WTC11 (cell line): ENCODE results near the gene SND1. TPM values are rescaled to one million over a fixed set of nuclear protein-coding genes. Genes with fewer than 3 reads are reported as not detected.

Experiments used
- ATAC-seq: fragments of 200-7000 bp; cut with Tn5 transposase; 2 replicates; pipeline ENCODE4 v1.10.0; 2021; ENCODE audit warnings: mild to moderate bottlenecking, moderate library complexity
- CTCF ChIA-PET: fragments of 300-600 bp; sonication (Branson Sonifier 250); formaldehyde crosslinking; loops from one replicate; lab custom pipeline; 2021; ENCODE audit warnings: antibody characterized with exemption; lab: Charles Lee
- POLR2A ChIA-PET: fragments of 350-600 bp; sonication (Branson Sonifier 250); formaldehyde crosslinking; loops from one replicate; lab custom pipeline; 2021; ENCODE audit warnings: antibody characterized with exemption; lab: Charles Lee
- DNase-seq: peaks from one replicate; pipeline ENCODE4 v3.0.0; 2021; ENCODE audit warnings: low spot score
- H3K27ac Mint-ChIP-seq: 2 replicates; pipeline ENCODE4 v1.8.0; 2021; ENCODE audit warnings: mixed read lengths
- H3K27me3 Mint-ChIP-seq: 2 replicates; pipeline ENCODE4 v1.8.0; 2021; ENCODE audit warnings: low read depth, mild to moderate bottlenecking, moderate library complexity, mixed read lengths
- H3K36me3 Mint-ChIP-seq: 2 replicates; pipeline ENCODE4 v1.8.0; 2021; ENCODE audit warnings: mixed read lengths
- H3K4me1 Mint-ChIP-seq: 2 replicates; pipeline ENCODE4 v1.8.0; 2022; ENCODE audit warnings: mixed read lengths
- H3K4me3 Mint-ChIP-seq: 2 replicates; pipeline ENCODE4 v1.8.0; 2021; ENCODE audit warnings: mild to moderate bottlenecking, moderate library complexity, mixed read lengths
- H3K9me3 Mint-ChIP-seq: 2 replicates; pipeline ENCODE4 v1.8.0; 2021; ENCODE audit warnings: mixed read lengths
- CREM ChIP-seq: sonication (generic); formaldehyde crosslinking; IDR thresholded peaks from 2 replicates; pipeline ENCODE4 v1.8.1; 2022; ENCODE audit warnings: mild to moderate bottlenecking, missing genetic modification reagents, moderate library complexity
- ESRRA ChIP-seq: sonication (generic); formaldehyde crosslinking; IDR thresholded peaks from 2 replicates; pipeline ENCODE4 v1.8.1; 2022; ENCODE audit warnings: mild to moderate bottlenecking, missing genetic modification reagents, borderline replicate concordance
- FOXP1 ChIP-seq: sonication (generic); formaldehyde crosslinking; IDR thresholded peaks from 2 replicates; pipeline ENCODE4 v1.8.0; 2022; ENCODE audit warnings: missing genetic modification reagents, mild to moderate bottlenecking, moderate library complexity, borderline replicate concordance
- MYBL2 ChIP-seq: sonication (generic); formaldehyde crosslinking; IDR thresholded peaks from 2 replicates; pipeline ENCODE4 v1.8.1; 2023; ENCODE audit warnings: mild to moderate bottlenecking, moderate library complexity, missing genetic modification reagents
- NFATC4 ChIP-seq: fragments of 250-450 bp; sonication (Bioruptor Pico); IDR thresholded peaks from 2 replicates; pipeline ENCODE4 v1.9.0; 2021; ENCODE audit warnings: mild to moderate bottlenecking
- SOX15 ChIP-seq: fragments of 250-450 bp; sonication (Bioruptor Pico); IDR thresholded peaks from 2 replicates; pipeline ENCODE4 v1.9.0; 2021; ENCODE audit warnings: mild to moderate bottlenecking
- TCF7 ChIP-seq: sonication (generic); formaldehyde crosslinking; IDR thresholded peaks from 2 replicates; pipeline ENCODE4 v1.8.0; 2022; ENCODE audit warnings: mild to moderate bottlenecking, low read depth, missing genetic modification reagents, moderate library complexity
- ZNF232 ChIP-seq: sonication (generic); formaldehyde crosslinking; IDR thresholded peaks from 2 replicates; pipeline ENCODE4 v1.8.0; 2022; ENCODE audit warnings: mild to moderate bottlenecking, missing genetic modification reagents
- ZNF263 ChIP-seq: sonication (generic); formaldehyde crosslinking; IDR thresholded peaks from 2 replicates; pipeline ENCODE4 v1.8.1; 2022; ENCODE audit warnings: low read depth, mild to moderate bottlenecking, moderate library complexity, missing genetic modification reagents
- total RNA-seq: library from RNA; stranded (reverse); gene quantifications from 3 replicates; pipeline ENCODE4 v1.2.3, GENCODE V29; 2021
- TF ChIP-seq, protein P1 (sequence below): sonication (generic); formaldehyde crosslinking; IDR thresholded peaks from 2 replicates; pipeline ENCODE4 v1.8.1; 2022; ENCODE audit warnings: missing genetic modification reagents, borderline replicate concordance
- TF ChIP-seq, protein P2 (sequence below): sonication (generic); formaldehyde crosslinking; IDR thresholded peaks from 2 replicates; pipeline ENCODE4 v1.8.0; 2022; ENCODE audit warnings: mild to moderate bottlenecking, missing genetic modification reagents
- TF ChIP-seq, protein P3 (sequence below): fragments of 250-450 bp; sonication (Bioruptor Pico); IDR thresholded peaks from 2 replicates; pipeline ENCODE4 v1.9.0; 2021; ENCODE audit warnings: mild to moderate bottlenecking
- TF ChIP-seq, protein P4 (sequence below): sonication (generic); formaldehyde crosslinking; conservative IDR thresholded peaks from 2 replicates; pipeline ENCODE4 v1.8.1; 2023; ENCODE audit warnings: mild to moderate bottlenecking, low read depth, missing genetic modification reagents, moderate library complexity
- TF ChIP-seq, protein P5 (sequence below): fragments of 250-450 bp; sonication (Bioruptor Pico); conservative IDR thresholded peaks from 2 replicates; pipeline ENCODE4 v1.9.0; 2021; ENCODE audit warnings: mild to moderate bottlenecking
- TF ChIP-seq, protein P6 (sequence below): fragments of 250-450 bp; sonication (Bioruptor Pico); IDR thresholded peaks from 2 replicates; pipeline ENCODE4 v1.9.0; 2021; ENCODE audit warnings: mild to moderate bottlenecking, borderline replicate concordance
- TF ChIP-seq, protein P7 (sequence below): sonication (generic); formaldehyde crosslinking; IDR thresholded peaks from 2 replicates; pipeline ENCODE4 v1.8.1; 2023; ENCODE audit warnings: mild to moderate bottlenecking, missing genetic modification reagents
- TF ChIP-seq, protein P8 (sequence below): fragments of 250-450 bp; sonication (Bioruptor Pico); IDR thresholded peaks from 2 replicates; pipeline ENCODE4 v1.8.0; 2021; ENCODE audit warnings: mild to moderate bottlenecking
- TF ChIP-seq, protein P9 (sequence below): sonication (generic); formaldehyde crosslinking; IDR thresholded peaks from 2 replicates; pipeline ENCODE4 v1.8.1; 2022; ENCODE audit warnings: low read depth, mild to moderate bottlenecking, moderate library complexity, missing genetic modification reagents, borderline replicate concordance

SND1 gene
- total RNA-seq, 1 experiment from 2014 or later, result 261 TPM

DNA sequence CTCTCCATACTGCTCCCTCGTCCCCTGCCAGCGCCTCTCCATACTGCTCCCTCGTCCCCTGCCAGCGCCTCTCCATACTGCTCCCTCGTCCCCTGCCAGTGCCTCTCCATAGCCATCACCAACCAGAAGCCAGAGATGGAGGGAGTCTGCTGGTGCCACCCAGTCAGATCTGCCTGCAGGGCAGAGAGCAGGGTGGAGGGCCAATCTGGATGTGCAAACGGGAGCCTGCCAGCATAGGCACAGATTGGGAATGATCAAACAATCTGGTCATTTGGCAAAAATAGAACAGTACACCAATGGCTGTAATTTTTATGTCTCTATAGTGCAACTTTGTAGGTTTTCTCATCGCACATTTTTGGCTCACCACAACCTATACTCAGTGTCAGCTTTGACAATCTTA is 456.1 kb downstream of the SND1 start:
- DNase-seq, result no peak
- no peak overlapping the region for H3K4me3 Mint-ChIP-seq
- no peaks in the 10 kb centered on the region for H3K36me3 Mint-ChIP-seq
- no peaks in the 10 kb centered on the region for H3K9me3 Mint-ChIP-seq
- POLR2A ChIA-PET, result no interaction called here
- H3K27me3 Mint-ChIP-seq, result peaks cover 56% of the 10 kb centered on the region
- TF ChIP-seq, protein P1, sequence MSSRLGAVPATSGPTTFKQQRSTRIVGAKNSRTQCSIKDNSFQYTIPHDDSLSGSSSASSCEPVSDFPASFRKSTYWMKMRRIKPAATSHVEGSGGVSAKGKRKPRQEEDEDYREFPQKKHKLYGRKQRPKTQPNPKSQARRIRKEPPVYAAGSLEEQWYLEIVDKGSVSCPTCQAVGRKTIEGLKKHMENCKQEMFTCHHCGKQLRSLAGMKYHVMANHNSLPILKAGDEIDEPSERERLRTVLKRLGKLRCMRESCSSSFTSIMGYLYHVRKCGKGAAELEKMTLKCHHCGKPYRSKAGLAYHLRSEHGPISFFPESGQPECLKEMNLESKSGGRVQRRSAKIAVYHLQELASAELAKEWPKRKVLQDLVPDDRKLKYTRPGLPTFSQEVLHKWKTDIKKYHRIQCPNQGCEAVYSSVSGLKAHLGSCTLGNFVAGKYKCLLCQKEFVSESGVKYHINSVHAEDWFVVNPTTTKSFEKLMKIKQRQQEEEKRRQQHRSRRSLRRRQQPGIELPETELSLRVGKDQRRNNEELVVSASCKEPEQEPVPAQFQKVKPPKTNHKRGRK (CRISPR knock-in tag), result no peak
- TF ChIP-seq, protein P2, sequence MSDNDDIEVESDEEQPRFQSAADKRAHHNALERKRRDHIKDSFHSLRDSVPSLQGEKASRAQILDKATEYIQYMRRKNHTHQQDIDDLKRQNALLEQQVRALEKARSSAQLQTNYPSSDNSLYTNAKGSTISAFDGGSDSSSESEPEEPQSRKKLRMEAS (CRISPR knock-in tag), result no peak
- TF ChIP-seq, protein P3, sequence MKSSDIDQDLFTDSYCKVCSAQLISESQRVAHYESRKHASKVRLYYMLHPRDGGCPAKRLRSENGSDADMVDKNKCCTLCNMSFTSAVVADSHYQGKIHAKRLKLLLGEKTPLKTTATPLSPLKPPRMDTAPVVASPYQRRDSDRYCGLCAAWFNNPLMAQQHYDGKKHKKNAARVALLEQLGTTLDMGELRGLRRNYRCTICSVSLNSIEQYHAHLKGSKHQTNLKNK (CRISPR knock-in tag), result no peak
- TF ChIP-seq, protein P4, sequence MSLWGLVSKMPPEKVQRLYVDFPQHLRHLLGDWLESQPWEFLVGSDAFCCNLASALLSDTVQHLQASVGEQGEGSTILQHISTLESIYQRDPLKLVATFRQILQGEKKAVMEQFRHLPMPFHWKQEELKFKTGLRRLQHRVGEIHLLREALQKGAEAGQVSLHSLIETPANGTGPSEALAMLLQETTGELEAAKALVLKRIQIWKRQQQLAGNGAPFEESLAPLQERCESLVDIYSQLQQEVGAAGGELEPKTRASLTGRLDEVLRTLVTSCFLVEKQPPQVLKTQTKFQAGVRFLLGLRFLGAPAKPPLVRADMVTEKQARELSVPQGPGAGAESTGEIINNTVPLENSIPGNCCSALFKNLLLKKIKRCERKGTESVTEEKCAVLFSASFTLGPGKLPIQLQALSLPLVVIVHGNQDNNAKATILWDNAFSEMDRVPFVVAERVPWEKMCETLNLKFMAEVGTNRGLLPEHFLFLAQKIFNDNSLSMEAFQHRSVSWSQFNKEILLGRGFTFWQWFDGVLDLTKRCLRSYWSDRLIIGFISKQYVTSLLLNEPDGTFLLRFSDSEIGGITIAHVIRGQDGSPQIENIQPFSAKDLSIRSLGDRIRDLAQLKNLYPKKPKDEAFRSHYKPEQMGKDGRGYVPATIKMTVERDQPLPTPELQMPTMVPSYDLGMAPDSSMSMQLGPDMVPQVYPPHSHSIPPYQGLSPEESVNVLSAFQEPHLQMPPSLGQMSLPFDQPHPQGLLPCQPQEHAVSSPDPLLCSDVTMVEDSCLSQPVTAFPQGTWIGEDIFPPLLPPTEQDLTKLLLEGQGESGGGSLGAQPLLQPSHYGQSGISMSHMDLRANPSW (CRISPR knock-in tag), result no peak
- TF ChIP-seq FOXP1 (CRISPR knock-in tag) (no peak), CREM (no peak), TCF7 (CRISPR knock-in tag) (no peak), ZNF232 (CRISPR knock-in tag) (no peak), MYBL2 (CRISPR knock-in tag) (no peak), NFATC4 (CRISPR knock-in tag) (no peak), SOX15 (CRISPR knock-in tag) (no peak), ZNF263 (CRISPR knock-in tag) (no peak), ESRRA (CRISPR knock-in tag) (no peak)
- TF ChIP-seq, protein P5, sequence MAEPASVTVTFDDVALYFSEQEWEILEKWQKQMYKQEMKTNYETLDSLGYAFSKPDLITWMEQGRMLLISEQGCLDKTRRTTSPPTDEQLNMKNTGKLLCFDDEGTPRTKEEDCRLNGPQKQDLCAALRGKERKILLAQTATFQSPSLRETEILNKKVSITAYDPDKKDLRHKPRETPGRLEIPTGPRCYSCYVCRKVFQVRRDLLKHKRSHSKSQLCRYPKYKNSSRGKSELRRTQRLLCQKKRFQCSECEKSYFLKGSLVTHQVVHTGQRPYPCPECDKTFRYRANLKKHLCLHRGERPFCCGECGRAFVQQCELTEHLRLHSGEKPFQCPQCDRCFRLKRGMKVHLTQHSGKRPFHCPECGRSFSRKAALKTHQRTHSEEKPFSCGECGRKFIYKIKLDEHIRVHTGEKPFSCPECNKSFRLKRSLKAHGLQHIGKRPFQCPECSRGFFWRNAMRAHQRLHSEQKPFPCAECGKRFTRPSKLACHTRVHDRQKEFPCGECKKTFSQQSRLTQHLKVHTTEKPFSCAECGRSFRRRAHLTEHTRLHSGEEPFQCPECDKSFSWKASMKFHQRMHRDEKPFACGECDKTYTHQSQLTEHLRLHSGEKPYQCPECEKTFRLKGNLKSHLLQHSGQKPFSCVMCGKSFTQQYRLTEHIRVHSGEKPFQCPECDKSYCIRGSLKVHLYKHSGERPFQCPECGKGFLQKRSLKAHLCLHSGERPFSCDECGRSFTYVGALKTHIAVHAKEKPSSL (CRISPR knock-in tag), result no peak
- TF ChIP-seq, protein P6, sequence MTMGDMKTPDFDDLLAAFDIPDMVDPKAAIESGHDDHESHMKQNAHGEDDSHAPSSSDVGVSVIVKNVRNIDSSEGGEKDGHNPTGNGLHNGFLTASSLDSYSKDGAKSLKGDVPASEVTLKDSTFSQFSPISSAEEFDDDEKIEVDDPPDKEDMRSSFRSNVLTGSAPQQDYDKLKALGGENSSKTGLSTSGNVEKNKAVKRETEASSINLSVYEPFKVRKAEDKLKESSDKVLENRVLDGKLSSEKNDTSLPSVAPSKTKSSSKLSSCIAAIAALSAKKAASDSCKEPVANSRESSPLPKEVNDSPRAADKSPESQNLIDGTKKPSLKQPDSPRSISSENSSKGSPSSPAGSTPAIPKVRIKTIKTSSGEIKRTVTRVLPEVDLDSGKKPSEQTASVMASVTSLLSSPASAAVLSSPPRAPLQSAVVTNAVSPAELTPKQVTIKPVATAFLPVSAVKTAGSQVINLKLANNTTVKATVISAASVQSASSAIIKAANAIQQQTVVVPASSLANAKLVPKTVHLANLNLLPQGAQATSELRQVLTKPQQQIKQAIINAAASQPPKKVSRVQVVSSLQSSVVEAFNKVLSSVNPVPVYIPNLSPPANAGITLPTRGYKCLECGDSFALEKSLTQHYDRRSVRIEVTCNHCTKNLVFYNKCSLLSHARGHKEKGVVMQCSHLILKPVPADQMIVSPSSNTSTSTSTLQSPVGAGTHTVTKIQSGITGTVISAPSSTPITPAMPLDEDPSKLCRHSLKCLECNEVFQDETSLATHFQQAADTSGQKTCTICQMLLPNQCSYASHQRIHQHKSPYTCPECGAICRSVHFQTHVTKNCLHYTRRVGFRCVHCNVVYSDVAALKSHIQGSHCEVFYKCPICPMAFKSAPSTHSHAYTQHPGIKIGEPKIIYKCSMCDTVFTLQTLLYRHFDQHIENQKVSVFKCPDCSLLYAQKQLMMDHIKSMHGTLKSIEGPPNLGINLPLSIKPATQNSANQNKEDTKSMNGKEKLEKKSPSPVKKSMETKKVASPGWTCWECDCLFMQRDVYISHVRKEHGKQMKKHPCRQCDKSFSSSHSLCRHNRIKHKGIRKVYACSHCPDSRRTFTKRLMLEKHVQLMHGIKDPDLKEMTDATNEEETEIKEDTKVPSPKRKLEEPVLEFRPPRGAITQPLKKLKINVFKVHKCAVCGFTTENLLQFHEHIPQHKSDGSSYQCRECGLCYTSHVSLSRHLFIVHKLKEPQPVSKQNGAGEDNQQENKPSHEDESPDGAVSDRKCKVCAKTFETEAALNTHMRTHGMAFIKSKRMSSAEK, result no peak
- TF ChIP-seq, protein P7, sequence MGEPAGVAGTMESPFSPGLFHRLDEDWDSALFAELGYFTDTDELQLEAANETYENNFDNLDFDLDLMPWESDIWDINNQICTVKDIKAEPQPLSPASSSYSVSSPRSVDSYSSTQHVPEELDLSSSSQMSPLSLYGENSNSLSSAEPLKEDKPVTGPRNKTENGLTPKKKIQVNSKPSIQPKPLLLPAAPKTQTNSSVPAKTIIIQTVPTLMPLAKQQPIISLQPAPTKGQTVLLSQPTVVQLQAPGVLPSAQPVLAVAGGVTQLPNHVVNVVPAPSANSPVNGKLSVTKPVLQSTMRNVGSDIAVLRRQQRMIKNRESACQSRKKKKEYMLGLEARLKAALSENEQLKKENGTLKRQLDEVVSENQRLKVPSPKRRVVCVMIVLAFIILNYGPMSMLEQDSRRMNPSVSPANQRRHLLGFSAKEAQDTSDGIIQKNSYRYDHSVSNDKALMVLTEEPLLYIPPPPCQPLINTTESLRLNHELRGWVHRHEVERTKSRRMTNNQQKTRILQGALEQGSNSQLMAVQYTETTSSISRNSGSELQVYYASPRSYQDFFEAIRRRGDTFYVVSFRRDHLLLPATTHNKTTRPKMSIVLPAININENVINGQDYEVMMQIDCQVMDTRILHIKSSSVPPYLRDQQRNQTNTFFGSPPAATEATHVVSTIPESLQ, result no peak
- TF ChIP-seq, protein P8, sequence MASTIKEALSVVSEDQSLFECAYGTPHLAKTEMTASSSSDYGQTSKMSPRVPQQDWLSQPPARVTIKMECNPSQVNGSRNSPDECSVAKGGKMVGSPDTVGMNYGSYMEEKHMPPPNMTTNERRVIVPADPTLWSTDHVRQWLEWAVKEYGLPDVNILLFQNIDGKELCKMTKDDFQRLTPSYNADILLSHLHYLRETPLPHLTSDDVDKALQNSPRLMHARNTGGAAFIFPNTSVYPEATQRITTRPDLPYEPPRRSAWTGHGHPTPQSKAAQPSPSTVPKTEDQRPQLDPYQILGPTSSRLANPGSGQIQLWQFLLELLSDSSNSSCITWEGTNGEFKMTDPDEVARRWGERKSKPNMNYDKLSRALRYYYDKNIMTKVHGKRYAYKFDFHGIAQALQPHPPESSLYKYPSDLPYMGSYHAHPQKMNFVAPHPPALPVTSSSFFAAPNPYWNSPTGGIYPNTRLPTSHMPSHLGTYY (CRISPR knock-in tag), result no peak
- TF ChIP-seq, protein P9, sequence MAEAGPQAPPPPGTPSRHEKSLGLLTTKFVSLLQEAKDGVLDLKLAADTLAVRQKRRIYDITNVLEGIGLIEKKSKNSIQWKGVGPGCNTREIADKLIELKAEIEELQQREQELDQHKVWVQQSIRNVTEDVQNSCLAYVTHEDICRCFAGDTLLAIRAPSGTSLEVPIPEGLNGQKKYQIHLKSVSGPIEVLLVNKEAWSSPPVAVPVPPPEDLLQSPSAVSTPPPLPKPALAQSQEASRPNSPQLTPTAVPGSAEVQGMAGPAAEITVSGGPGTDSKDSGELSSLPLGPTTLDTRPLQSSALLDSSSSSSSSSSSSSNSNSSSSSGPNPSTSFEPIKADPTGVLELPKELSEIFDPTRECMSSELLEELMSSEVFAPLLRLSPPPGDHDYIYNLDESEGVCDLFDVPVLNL, result no peak
- H3K4me1 Mint-ChIP-seq, result peaks cover 3% of the 10 kb centered on the region; the same call in 1 of the 2 replicates
- CTCF ChIA-PET, result no interaction called here
- H3K27ac Mint-ChIP-seq, result no peak overlapping the region
- no peak for ATAC-seq
